Transverse colon (tissue), 4 donors: ENCODE data around the gene RHOJ. TPM values are rescaled to one million over a fixed set of nuclear protein-coding genes. Genes with fewer than 3 reads are reported as not detected.

Source experiments
- DNase-seq: peaks from one replicate; pipeline ENCODE4 v3.0.0-alpha.2; 2019
- H3K27ac ChIP-seq, 4 donors: fragments of 200-600 bp; sonication (generic); 2 replicates each; pipeline ENCODE4 v1.5.1; 2016 to 2018; ENCODE audit warnings: inconsistent platforms in 4 of 4
- H3K27me3 ChIP-seq: fragments of 200-600 bp; sonication (generic); 2 replicates; pipeline ENCODE4 v1.5.1; 2017; ENCODE audit warnings: inconsistent platforms
- H3K36me3 ChIP-seq, 4 donors: fragments of 200-600 bp; sonication (generic); 2 replicates each; pipeline ENCODE4 v1.5.1; 2017 to 2019; ENCODE audit warnings: inconsistent platforms in 4 of 4
- H3K4me1 ChIP-seq, 4 donors: fragments of 200-600 bp; sonication (generic); 2 replicates each; pipeline ENCODE4 v1.5.1; 2017 to 2020; ENCODE audit warnings: inconsistent platforms in 4 of 4
- H3K4me3 ChIP-seq, 4 donors: fragments of 200-600 bp; sonication (generic); 1 replicate in 1 of 4; 2 replicates in 3 of 4; pipeline versions ENCODE4 v1.5.1 to v1.6.1; 2017 to 2019; ENCODE audit warnings: inconsistent platforms in 4 of 4
- H3K9me3 ChIP-seq, 2 donors: fragments of 200-600 bp; sonication (generic); 2 replicates each; pipeline ENCODE4 v1.5.1; 2017 to 2019; ENCODE audit warnings: inconsistent platforms in 2 of 2
- EP300 ChIP-seq: sonication (generic); formaldehyde crosslinking; IDR thresholded peaks from one replicate; pipeline ENCODE4 v1.6.1; 2017; ENCODE audit warnings: antibody characterized with exemption, low read depth
- POLR2A ChIP-seq: fragments of 450-650 bp; IDR thresholded peaks from one replicate; pipeline ENCODE4 v1.6.1; 2016; ENCODE audit warnings: antibody characterized with exemption, mild to moderate bottlenecking, moderate library complexity
- POLR2AphosphoS5 ChIP-seq, 3 donors: sonication (generic); formaldehyde crosslinking; IDR thresholded peaks; one replicate each; pipeline ENCODE4 v1.6.1; 2016; ENCODE audit warnings: antibody characterized with exemption in 3 of 3
- WGBS, 2 donors: methylation state at CpG; one replicate each; pipeline ENCODE4 v1.1.5; 2018; ENCODE audit warnings: low coverage in 1 of 2; 5-methylcytosine and 5-hydroxymethylcytosine counted together
- in situ Hi-C, 4 donors: fragments of 200-750 bp; cut with MboI; loops; one replicate each; pipeline versions ENCODE4 v1.15.0 to v1.15.1; 2017; ENCODE audit warnings: low sequenced_read_pairs in 3 of 4, low pct_ligation_motif_present in 1 of 4, low pct_unique_long_range_greater_than_20kb in 1 of 4
- intact Hi-C: fragments of 100-400 bp; cut with DNase I; formaldehyde crosslinking; loops from one replicate; pipeline ENCODE4 v1.15.1; 2023; ENCODE audit warnings: low total_unique reads
- total RNA-seq, 4 donors: library from RNA; depleted of rRNA; stranded (reverse); fragments of >200 nt; gene quantifications; one replicate each; pipeline ENCODE4 v1.1.0, GENCODE V29; 2016
- TF ChIP-seq, protein P1 (sequence below), 5 experiments: fragments of 200-600 bp in 3 of 5; fragments of 450-650 bp in 2 of 5; sonication (generic) in 3 of 5; IDR thresholded peaks; 1 replicate in 2 of 5; 2 replicates in 3 of 5; pipeline ENCODE4 v1.5.1; 2016 to 2017; ENCODE audit warnings: antibody characterized with exemption in 5 of 5, inconsistent platforms in 3 of 5, mild to moderate bottlenecking in 2 of 5, moderate library complexity in 1 of 5

Gene RHOJ
- total RNA-seq, 4 donors from 2014 or later, result 2.9 to 23.7 (median 12.7) TPM

- H3K27ac ChIP-seq, result peak overlapping the region in 1 of 4 donors; percentile 18
- WGBS, 2 donors, result 58 to 66% methylated on average over 2 to 4 of the region's 4 CpGs
- in situ Hi-C loops, result no loop called here
Observed at GRCh38 chr14:63224196-63224595, 20.0 kb downstream of the RHOJ start.

GRCh38 chr14:63228217-63228616 is 24.0 kb downstream of the RHOJ start:
- no peak overlapping the region for H3K4me3 ChIP-seq
- intact Hi-C loops, result no loop called here

More at GRCh38 chr14:63224196-63224595, 20.0 kb downstream of the RHOJ start:
- intact Hi-C loops, result no loop called here
- H3K36me3 ChIP-seq, result no peaks in the 10 kb centered on the region
- H3K4me1 ChIP-seq, result peaks cover 0 to 4% (median 0%) of the 10 kb centered on the region in 4 donors
- no peak for TF ChIP-seq POLR2A
- TF ChIP-seq POLR2AphosphoS5 (IDR thresholded peaks at IDR 0.05), result no peak
- TF ChIP-seq, protein P1, sequence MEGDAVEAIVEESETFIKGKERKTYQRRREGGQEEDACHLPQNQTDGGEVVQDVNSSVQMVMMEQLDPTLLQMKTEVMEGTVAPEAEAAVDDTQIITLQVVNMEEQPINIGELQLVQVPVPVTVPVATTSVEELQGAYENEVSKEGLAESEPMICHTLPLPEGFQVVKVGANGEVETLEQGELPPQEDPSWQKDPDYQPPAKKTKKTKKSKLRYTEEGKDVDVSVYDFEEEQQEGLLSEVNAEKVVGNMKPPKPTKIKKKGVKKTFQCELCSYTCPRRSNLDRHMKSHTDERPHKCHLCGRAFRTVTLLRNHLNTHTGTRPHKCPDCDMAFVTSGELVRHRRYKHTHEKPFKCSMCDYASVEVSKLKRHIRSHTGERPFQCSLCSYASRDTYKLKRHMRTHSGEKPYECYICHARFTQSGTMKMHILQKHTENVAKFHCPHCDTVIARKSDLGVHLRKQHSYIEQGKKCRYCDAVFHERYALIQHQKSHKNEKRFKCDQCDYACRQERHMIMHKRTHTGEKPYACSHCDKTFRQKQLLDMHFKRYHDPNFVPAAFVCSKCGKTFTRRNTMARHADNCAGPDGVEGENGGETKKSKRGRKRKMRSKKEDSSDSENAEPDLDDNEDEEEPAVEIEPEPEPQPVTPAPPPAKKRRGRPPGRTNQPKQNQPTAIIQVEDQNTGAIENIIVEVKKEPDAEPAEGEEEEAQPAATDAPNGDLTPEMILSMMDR (IDR thresholded peaks at IDR 0.05), result no peak
- no peak for TF ChIP-seq EP300
- no peak for DNase-seq
- H3K9me3 ChIP-seq, result no peaks in the 10 kb centered on the region
- H3K4me3 ChIP-seq, result no peak overlapping the region
- no peaks in the 10 kb centered on the region for H3K27me3 ChIP-seq

GRCh38 chr14:63229330-63230059 is 25.3 kb downstream of the RHOJ start:
- Histone ChIP-seq H3K9me3 (no peaks in the 10 kb centered on the region), H3K27me3 (no peaks in the 10 kb centered on the region), H3K4me1 (no peaks in the 10 kb centered on the region), H3K36me3 (no peaks in the 10 kb centered on the region), H3K4me3 (no peak overlapping the region), H3K27ac (no peak overlapping the region)
- no peak for DNase-seq
- WGBS, 2 donors, result 40 to 66% methylated on average over 1 to 5 of the region's 5 CpGs
- intact Hi-C loops (no loop called here), in situ Hi-C loops (no loop called here)
- TF ChIP-seq, protein P1 (IDR thresholded peaks at IDR 0.05), result no peak
- TF ChIP-seq EP300 (no peak), POLR2AphosphoS5 (IDR thresholded peaks at IDR 0.05) (no peak), POLR2A (no peak)

More at GRCh38 chr14:63228217-63228616, 24.0 kb downstream of the RHOJ start:
- Histone ChIP-seq H3K9me3 (no peaks in the 10 kb centered on the region), H3K27me3 (no peaks in the 10 kb centered on the region), H3K36me3 (no peaks in the 10 kb centered on the region), H3K27ac (no peak overlapping the region), H3K4me1 (peaks cover 0 to 4% (median 0%) of the 10 kb centered on the region in 4 donors)
- DNase-seq, result no peak
- TF ChIP-seq, protein P1 (IDR thresholded peaks at IDR 0.05), result no peak
- TF ChIP-seq EP300 (no peak), POLR2A (no peak), POLR2AphosphoS5 (IDR thresholded peaks at IDR 0.05) (no peak)
- 71 to 89% methylated on average over 1 to 2 of the region's 2 CpGs for WGBS, 2 donors
- in situ Hi-C loops, result no loop called here

GRCh38 chr14:63231766-63232165 is 27.5 kb downstream of the RHOJ start:
- Histone ChIP-seq H3K4me3 (no peak overlapping the region), H3K9me3 (no peaks in the 10 kb centered on the region), H3K4me1 (no peaks in the 10 kb centered on the region), H3K36me3 (no peaks in the 10 kb centered on the region), H3K27me3 (no peaks in the 10 kb centered on the region), H3K27ac (no peak overlapping the region)
- in situ Hi-C loops (no loop called here), intact Hi-C loops (no loop called here)
- TF ChIP-seq, protein P1 (IDR thresholded peaks at IDR 0.05), result no peak
- 79 to 95% methylated on average over 3 of the region's 3 CpGs for WGBS, 2 donors
- no peak for DNase-seq
